GM10266 (cell line): ENCODE measurements around the gene MAPK1IP1L.

Experiments
- DNase-seq: peaks from one replicate; pipeline ENCODE4 v3.0.0; 2012; ENCODE audit errors: extremely low spot score
- TF ChIP-seq, protein P1 (sequence below): IDR thresholded peaks from 2 replicates; pipeline ENCODE4 v1.5.1; 2012; ENCODE audit warnings: mild to moderate bottlenecking, low read depth; ENCODE audit not compliant: control insufficient read depth, insufficient read depth; ENCODE audit errors: missing control alignments

Gene MAPK1IP1L

DNA sequence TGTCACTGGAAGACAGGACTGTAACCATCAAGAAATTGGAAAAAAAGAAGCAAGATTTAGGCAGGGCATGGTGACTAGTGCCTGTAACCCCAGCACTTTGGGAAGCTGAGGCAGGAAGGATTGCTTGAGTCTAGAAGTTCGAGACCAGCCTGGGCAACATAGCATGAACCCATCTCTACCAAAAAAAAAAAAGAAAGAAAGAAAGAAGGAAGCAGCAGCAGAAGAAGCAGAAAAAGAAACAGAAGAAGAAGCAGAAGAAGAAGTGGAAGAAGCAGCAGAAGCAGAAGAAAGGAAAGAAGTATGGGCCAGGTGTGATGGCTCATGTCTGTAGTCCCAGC is 47.1 kb downstream of the MAPK1IP1L start:
- TF ChIP-seq, protein P1, sequence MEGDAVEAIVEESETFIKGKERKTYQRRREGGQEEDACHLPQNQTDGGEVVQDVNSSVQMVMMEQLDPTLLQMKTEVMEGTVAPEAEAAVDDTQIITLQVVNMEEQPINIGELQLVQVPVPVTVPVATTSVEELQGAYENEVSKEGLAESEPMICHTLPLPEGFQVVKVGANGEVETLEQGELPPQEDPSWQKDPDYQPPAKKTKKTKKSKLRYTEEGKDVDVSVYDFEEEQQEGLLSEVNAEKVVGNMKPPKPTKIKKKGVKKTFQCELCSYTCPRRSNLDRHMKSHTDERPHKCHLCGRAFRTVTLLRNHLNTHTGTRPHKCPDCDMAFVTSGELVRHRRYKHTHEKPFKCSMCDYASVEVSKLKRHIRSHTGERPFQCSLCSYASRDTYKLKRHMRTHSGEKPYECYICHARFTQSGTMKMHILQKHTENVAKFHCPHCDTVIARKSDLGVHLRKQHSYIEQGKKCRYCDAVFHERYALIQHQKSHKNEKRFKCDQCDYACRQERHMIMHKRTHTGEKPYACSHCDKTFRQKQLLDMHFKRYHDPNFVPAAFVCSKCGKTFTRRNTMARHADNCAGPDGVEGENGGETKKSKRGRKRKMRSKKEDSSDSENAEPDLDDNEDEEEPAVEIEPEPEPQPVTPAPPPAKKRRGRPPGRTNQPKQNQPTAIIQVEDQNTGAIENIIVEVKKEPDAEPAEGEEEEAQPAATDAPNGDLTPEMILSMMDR: no peak
- DNase-seq: no peak

DNA sequence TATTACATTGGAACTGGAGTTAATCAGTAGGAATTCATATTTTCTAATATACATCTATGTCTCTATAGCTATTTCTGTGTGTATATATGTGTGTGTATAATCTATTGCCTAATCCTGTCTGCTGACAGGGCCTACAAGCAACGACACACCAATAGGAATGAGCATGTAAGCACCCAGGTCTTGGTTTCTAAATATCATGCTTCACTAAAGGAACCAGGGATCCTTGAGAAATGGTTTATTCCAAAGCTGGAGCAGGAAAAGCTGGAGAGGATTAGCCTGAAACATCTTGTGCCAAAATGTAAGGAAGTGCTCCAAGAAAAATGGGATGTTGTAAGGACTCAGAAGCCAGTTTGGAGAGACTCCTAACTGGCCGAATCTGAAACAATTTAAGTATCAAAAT is 48.3 kb downstream of the MAPK1IP1L start:
- no peak for DNase-seq
- TF ChIP-seq, protein P1: no peak

DNA sequence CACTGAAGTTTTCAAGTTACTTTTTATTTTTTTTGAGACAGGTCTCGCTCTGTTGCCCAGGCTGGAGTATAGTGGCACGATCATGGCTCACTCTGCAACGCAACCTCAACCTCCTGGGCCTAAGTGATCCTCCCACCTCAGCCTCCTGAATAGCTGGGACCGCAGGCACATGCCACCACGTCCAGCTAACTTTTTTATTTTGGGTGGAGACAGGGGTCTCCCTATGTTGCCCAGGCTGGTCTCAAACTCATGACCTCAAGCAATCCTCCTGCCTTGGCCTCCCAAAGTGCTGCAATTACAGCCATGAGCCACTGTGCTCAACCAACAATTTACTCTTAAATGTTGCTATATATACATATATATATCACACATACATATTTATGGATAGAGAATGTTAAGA is 50.3 kb downstream of the MAPK1IP1L start:
- TF ChIP-seq, protein P1: no peak
- no peak for DNase-seq

DNA sequence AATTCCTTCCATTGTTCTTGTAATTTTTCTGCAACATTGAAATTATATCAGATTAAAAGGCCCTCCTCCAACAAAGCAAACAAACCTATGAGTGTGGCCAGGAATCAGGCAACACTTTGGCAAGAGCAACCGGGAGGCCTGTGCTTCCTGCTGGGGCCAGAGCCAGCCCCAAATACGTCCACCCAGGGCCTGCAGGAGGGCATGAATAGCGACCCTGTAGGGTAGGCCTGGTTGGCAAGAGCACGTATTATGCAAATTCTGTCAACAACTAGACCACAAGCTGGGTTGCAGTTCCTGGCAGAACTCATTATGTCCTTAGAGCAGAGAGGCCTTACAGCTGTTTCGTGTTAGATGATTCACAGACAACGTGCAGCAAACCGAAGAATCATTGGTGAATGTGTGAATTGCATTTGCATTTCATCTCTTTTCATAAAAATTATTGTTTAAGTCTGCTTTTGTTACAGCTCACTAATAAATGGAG is 50.7 kb downstream of the MAPK1IP1L start:
- TF ChIP-seq, protein P1: no peak
- DNase-seq: peak; percentile 53

DNA sequence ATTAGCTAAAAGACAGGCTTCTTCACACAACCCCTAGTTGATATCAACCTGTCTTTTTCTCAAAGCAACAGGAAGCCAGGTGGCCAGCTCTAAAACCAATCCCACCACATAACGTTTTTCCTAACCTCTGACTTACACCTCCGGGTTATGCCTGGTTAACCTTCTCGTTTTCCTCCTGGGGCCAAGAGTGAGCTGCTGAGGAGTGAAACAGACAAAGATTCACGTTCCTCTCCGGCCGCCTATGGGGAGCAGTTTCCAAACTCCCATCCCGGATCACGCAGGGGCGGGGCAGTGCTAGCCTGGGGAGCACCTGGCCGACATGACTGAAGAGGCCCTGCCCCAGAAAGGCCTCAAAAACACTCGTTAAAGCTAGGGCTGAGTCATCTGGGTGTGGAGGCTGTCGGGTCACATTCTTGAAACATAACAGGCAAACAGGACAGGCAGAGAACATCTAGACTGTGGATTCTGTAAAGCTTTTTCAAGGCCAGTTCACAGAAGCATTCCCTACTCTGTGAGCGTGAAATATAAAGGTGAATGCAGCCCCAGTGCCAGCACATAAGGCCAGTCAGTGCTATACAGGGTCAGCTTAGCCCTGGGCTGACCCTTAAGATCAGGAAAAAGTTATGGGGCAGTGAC is 51.7 kb downstream of the MAPK1IP1L start:
- TF ChIP-seq, protein P1: no peak
- no peak for DNase-seq

DNA sequence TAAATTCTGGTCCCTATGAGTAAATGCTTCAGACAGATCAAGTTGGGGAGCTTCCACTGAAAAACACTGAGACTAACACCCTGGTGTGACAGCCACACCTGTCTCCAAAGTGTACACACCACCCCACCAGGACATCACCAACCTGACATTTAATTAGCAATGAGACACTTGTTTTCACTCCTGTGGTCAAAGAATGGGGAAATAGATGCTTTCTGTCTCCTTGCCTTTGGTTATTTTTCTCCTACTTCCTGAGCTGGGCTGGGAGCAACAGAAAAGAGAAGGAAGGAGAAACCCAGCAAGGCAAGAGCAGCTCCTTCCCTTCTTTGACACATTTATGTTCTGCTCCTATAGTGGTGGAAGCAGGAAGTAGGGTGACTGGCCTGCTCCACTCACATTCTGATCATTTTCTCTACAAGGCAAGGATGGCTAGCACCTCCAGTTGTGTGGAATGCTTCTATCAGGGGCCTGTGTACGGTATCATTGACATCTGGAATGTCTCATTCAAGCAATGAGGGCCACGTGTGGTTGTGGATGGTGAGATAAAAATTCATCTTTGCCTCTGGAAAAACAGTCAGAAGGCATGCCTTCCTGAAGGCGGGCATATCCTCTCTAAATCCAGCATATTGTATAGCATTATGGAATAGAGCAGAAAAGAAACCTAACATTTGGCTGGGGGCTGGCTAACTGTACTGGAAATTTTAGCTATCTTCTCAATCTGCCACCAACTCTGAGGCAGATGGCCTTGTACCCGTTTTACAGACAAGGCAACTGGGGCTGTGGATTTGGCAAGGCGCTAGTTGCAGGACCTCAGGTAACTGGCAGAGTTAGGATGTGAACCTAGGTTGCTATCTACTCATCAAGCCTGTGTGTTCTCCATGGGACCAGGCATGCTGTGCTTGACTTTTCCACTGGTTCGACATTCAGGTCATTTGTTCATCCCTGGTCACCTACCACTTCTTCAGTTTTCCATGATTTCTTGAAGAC is 52.8 kb downstream of the MAPK1IP1L start:
- TF ChIP-seq, protein P1: no peak
- no peak for DNase-seq

DNA sequence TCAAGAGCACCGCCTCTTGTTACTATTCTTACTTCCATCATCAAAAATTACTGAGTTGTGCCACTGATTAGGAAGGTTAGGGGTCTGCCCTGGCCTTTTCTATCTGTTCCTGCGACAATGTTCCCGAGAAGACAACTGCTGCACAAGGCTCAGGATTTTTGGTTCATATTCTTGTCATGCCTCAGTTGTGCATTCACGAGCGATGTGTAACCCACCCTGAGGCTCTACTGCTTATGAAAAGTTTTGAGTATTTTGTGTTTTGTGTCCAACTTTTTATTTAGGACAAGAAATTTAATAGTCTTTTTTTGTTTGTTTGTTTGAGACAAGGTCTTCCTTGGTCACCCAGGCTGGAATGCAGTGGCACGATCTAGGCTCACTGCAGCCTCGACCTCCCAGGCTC is 54.5 kb downstream of the MAPK1IP1L start:
- DNase-seq: no peak
- TF ChIP-seq, protein P1: no peak
